GM21529 (cell line): ENCODE measurements around the gene FHIT.

Experiments used
- ATAC-seq: cut with Tn5 transposase; IDR thresholded peaks from one replicate; pipeline ENCODE4 v1.9.1; 2021; ENCODE audit not compliant: unreplicated experiment

The FHIT gene

GRCh38 chr3:59727902-59728586 is 1523.2 kb downstream of the FHIT start:
- ATAC-seq = no peak

- ATAC-seq = no peak
Observed at GRCh38 chr3:59726279-59726678, 1525.0 kb downstream of the FHIT start.

GRCh38 chr3:59717679-59718205 is 1533.5 kb downstream of the FHIT start:
- no peak for ATAC-seq

- no peak for ATAC-seq
Observed at GRCh38 chr3:59714066-59714465, 1537.2 kb downstream of the FHIT start.

GRCh38 chr3:59710554-59710953 is 1540.7 kb downstream of the FHIT start:
- ATAC-seq = no peak

GRCh38 chr3:59709702-59710553 is 1541.3 kb downstream of the FHIT start:
- no peak for ATAC-seq

GRCh38 chr3:59708202-59708601 is 1543.0 kb downstream of the FHIT start:
- ATAC-seq = no peak

GRCh38 chr3:59704292-59704691 is 1547.0 kb downstream of the FHIT start:
- ATAC-seq = no peak

- no peak for ATAC-seq
Observed at GRCh38 chr3:59699648-59700320, 1551.5 kb downstream of the FHIT start.
